CD4-positive, alpha-beta T cell treated with Interferon gamma for 1 hour (primary cell): ENCODE results near the gene RND2.
"Not testable (repeated sequence)": the region's sequence is repeated elsewhere in the genome, so short reads cannot be mapped to it uniquely, and the experiment has no call there.

ENCODE experiments used
- DNase-seq: peaks from one replicate; pipeline ENCODE4 v3.0.0-alpha.2; 2020

Gene RND2

GRCh38 chr17:43024407-43025289 lies at the start of gene RND2:
RND2 (plus strand) TSS chr17:43025231; CDS start chr17:43025348, 117 bp downstream.
- peak; percentile 88 for DNase-seq

- DNase-seq, result no peak
These were observed 49.8 kb upstream of the RND2 start for GRCh38 chr17:42975265-42975664.

GRCh38 chr17:42975701-42976100 lies 49.3 kb upstream of the RND2 start:
- not testable (repeated sequence) for DNase-seq

GRCh38 chr17:42979511-42980273 lies 45.3 kb upstream of the RND2 start, which contains the start of gene PTGES3L:
PTGES3L (minus strand) TSS chr17:42980080; CDS start chr17:42980053, 27 bp downstream.
- DNase-seq, result no peak

- DNase-seq, result peak; percentile 90
These were observed 44.7 kb upstream of the RND2 start, which contains the start of gene RUNDC1 for GRCh38 chr17:42980274-42980765. RUNDC1 (plus strand) TSS chr17:42980565; CDS start chr17:42980577, 12 bp downstream.

- peak; percentile 54 for DNase-seq
These were observed 44.1 kb upstream of the RND2 start for GRCh38 chr17:42980766-42981397.

GRCh38 chr17:42982266-42982665 lies 42.8 kb upstream of the RND2 start:
- no peak for DNase-seq

GRCh38 chr17:42985225-42985624 lies 39.8 kb upstream of the RND2 start:
- no peak for DNase-seq

- DNase-seq, result no peak
These were observed 35.9 kb upstream of the RND2 start for GRCh38 chr17:42989141-42989540.

GRCh38 chr17:42989726-42990652 lies 35.0 kb upstream of the RND2 start:
- DNase-seq, result no peak

- DNase-seq, result no peak
These were observed 33.6 kb upstream of the RND2 start for GRCh38 chr17:42991471-42991870.

- DNase-seq, result no peak
These were observed 32.2 kb upstream of the RND2 start for GRCh38 chr17:42992872-42993271.

- DNase-seq, result not testable (repeated sequence)
These were observed 31.1 kb upstream of the RND2 start for GRCh38 chr17:42993913-42994312.

GRCh38 chr17:42997390-42997983 lies 27.5 kb upstream of the RND2 start:
- no peak for DNase-seq

GRCh38 chr17:42997984-42998938 lies 26.8 kb upstream of the RND2 start, which contains the start of gene RPL27:
RPL27 (plus strand) TSS chr17:42998419; CDS start chr17:42998751, 332 bp downstream.
- peak; percentile 99 for DNase-seq

- no peak for DNase-seq
These were observed 26.0 kb upstream of the RND2 start for GRCh38 chr17:42999003-42999525.

- not testable (repeated sequence) for DNase-seq
These were observed 24.1 kb upstream of the RND2 start for GRCh38 chr17:43000894-43001293.

GRCh38 chr17:43003542-43004172 lies 21.4 kb upstream of the RND2 start:
- DNase-seq, result no peak
